Epithelial cell of esophagus (primary cell): Measurements from ENCODE around the gene SLC26A6.

Experiments used
- DNase-seq: peaks from one replicate; pipeline ENCODE4 v3.0.0; 2010; ENCODE audit warnings: low read depth
- H3K4me3 ChIP-seq: 2 replicates; pipeline ENCODE4 v1.5.1; 2011; ENCODE audit warnings: mild to moderate bottlenecking, low read length, control low read depth
- TF ChIP-seq, protein P1 (sequence below): IDR thresholded peaks from 2 replicates; pipeline ENCODE4 v1.5.1; 2011; ENCODE audit warnings: low read depth, mild to moderate bottlenecking, low read length, control low read depth, inconsistent platforms; ENCODE audit not compliant: insufficient read depth; ENCODE audit errors: missing control alignments

The SLC26A6 gene

DNA sequence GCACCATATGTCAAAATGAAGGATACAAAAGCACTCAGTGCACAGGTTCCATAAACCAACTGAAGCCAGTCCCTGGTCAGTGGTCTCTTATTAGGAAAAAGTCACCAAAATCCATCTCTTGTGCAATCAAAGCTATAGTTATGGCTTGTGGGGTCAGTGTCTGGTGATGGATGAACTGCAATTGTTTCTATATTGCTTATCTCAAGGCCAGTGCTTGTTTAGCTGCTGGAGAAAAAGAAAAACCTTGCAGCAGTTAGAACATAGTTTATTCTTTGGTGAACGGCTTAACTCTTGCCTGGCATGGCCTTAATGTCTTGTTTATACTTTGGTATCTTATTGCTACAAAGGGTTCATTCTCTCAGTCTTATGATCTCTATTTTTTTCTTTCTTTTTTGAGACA, 23.0 kb downstream of the SLC26A6 start:
- no peak for DNase-seq
- TF ChIP-seq, protein P1, sequence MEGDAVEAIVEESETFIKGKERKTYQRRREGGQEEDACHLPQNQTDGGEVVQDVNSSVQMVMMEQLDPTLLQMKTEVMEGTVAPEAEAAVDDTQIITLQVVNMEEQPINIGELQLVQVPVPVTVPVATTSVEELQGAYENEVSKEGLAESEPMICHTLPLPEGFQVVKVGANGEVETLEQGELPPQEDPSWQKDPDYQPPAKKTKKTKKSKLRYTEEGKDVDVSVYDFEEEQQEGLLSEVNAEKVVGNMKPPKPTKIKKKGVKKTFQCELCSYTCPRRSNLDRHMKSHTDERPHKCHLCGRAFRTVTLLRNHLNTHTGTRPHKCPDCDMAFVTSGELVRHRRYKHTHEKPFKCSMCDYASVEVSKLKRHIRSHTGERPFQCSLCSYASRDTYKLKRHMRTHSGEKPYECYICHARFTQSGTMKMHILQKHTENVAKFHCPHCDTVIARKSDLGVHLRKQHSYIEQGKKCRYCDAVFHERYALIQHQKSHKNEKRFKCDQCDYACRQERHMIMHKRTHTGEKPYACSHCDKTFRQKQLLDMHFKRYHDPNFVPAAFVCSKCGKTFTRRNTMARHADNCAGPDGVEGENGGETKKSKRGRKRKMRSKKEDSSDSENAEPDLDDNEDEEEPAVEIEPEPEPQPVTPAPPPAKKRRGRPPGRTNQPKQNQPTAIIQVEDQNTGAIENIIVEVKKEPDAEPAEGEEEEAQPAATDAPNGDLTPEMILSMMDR: no peak
- H3K4me3 ChIP-seq: no peak overlapping the region

DNA sequence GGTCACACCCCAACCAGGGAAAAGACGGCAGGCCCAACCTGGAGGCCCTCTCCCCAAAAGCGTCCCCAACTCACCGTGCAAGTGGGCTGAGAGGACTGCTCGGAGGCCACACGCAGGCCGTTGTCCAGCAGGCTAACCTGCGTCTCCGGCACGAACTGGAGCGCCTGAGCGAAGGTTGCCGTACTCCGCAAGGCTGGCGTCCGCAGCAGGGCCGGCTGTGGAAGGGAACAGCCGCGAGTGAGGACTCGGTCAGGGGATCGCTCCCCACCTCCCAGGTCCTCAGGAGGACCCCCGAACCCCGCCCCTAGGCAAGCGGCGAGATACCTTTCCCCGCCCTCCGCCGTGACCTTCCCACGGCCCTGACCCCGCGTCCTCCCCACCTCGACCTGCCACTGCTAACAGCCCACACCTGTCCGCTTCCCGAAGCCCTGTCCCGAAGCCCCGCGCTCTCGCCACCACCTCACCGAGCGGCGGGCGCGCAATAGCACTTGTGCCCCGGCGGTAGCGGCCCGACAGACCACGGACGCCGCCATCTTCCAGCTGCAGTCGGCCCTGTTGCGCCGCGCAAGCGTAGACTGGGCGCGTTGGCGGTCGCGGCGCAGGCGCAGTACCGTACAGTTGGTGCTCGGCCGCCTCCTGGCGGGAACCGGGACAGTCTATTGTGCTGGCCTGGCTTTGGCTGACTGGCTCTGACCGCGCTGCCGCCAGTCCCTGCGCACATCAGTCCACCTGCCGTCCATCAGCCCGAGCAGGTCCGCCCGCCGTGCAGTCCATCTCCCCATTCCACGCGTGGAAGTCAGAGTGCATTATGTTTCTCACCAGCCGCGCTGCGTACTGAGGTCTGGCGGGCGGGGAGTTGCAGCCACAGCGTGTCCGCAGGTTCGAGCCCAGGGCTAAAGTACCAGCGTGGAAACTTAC, 25.9 kb downstream of the SLC26A6 start, which contains the start of gene UQCRC1:
Gene UQCRC1 (minus strand): TSS at position 559 of the 918 bp plus-strand sequence. CDS start 26 bp downstream, at position 533.
- peak; percentile 94 for DNase-seq
- peak within 1 kb of the TSS; percentile 98 for H3K4me3 ChIP-seq
- TF ChIP-seq, protein P1: peak; percentile 72

DNA sequence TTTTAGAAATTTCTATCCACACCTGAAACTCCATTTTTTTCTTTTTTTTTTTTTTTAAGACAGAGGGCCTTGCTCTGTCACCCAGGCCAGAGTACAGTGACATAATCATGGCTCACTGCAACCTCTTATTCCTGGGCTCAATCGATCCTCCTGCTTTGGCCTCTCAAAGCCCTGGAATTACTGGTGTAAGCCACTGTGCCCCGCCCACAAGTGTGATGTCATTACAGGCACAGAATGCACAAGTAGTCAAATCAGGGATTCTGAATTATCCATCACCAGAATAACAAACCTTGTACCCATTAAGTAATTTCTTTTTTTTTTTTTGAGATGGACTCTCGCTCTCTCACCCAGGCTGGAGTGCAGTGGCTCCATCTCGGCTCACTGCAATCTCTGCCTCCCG, 27.7 kb downstream of the SLC26A6 start:
- TF ChIP-seq, protein P1: no peak
- H3K4me3 ChIP-seq: no peak overlapping the region
- peak; percentile 30 for DNase-seq

DNA sequence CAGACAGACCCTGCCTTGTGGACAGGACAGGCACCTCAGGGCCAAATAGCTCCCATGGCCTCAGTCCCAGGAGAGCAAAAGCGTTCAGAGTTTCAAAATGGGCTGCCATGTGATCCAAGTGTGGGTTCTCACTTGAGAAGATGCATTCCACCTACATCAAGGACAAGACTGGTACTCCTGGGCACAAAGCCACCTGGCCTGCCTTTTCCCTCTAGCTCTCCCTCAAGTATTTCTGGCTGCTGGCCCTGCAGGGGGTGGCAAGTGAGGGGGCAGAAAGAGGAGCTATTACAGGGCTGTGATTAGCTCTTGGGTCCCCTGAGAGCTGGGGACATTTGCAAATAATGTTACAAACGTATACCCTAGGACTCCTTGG, 33.7 kb downstream of the SLC26A6 start:
- no peak for DNase-seq
- TF ChIP-seq, protein P1: no peak
- no peak overlapping the region for H3K4me3 ChIP-seq

DNA sequence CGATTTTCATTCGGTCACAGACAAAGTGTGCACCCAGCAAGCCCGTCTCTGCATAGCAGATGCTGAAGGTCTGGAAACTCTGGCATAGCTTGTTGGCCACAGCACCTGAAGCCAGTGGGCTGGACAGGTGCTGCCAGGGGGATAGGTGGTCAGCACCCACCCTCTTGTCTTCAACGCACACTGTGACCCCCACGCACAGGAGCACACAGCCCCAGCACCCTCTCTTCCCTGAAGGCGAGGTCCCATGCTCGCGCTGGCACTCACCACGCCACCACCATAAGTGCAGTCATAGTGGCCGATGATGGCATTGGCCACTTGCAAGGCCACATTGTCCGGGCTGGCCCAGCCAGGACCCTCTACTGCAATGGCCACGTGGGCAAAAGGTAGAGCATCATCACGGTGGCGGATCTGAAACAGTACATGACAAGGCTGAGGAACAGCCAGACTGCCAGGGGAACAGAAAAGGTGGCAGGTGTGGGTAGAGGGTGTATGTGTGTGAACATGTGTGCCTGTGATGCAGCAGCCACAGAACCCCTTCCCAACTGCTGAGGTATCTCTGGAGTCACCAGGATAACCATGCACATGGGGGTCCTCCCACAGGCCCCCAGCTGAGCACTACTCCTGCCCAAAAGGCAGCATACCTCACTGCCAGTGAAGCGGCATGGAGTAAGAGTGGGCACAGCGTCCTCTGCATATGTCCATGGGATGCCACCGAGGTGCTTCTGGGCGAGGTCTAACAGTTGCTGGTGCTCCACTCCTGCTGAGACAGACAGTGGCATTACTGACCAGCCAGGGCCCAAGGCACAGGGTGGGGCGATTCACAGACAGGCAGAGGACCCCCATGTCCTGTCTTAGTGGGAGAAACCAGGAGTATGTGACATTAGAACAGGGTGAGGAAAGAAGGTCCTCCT, 34.3 kb downstream of the SLC26A6 start:
- no peak overlapping the region for H3K4me3 ChIP-seq
- no peak for DNase-seq
- TF ChIP-seq, protein P1: no peak

DNA sequence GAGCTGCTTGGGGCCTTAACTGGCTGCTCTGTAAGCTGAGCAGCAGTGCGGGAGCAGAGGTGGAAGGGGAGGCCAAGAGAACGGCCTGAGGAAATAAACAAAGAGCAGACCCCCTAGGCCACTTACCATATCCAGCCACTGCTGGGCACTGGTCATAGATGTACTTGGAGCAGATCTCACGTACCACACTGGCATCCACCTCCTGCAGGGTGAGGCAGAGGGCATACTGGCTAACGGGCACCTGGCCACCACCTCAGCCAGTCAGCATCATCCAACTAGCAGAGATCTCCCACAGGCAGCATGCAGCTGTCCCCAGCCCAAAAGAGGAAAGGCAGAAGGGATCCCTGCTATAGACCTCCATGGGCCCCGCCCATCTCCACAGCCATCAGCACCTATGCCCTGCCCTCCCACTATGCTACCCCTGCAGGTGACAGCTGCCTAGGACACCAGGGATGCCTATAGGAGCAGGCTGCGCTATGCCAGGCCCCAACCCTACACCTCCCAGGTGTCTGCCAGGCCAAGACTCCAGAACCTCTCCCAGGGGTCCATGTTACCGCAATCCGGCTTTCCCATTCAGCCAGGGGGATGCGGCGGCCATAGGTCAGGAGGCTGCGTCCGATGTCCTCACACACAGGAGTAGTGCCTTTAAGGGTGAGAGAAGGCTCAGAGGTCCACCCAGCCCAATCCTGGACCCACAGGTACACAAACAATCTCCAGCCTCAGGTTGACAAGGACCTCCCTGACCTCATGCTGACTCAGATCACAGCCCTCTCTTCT, 35.6 kb downstream of the SLC26A6 start:
- no peak overlapping the region for H3K4me3 ChIP-seq
- no peak for DNase-seq
- TF ChIP-seq, protein P1: no peak
